IPS DF 6.9 (cell line): ENCODE measurements around the gene BLOC1S6.

Experiments
- DNase-seq: peaks from one replicate; pipeline ENCODE4 v3.0.0-alpha.2; 2013; ENCODE audit warnings: low read depth, low spot score
- H3K27ac ChIP-seq: one replicate; pipeline ENCODE4 v1.5.1; 2013; ENCODE audit warnings: low read length, control low read depth
- H3K27me3 ChIP-seq: 2 replicates; pipeline ENCODE4 v1.6.1; 2013; ENCODE audit warnings: mild to moderate bottlenecking, low read length; ENCODE audit not compliant: control insufficient read depth, insufficient read depth
- H3K36me3 ChIP-seq: 2 replicates; pipeline ENCODE4 v1.6.1; 2013; ENCODE audit warnings: low read length; ENCODE audit not compliant: control insufficient read depth, insufficient read depth
- H3K4me1 ChIP-seq: 2 replicates; pipeline ENCODE4 v1.6.1; 2013; ENCODE audit warnings: low read length; ENCODE audit not compliant: control insufficient read depth, insufficient read depth
- H3K4me3 ChIP-seq: 2 replicates; pipeline ENCODE4 v1.5.1; 2013; ENCODE audit warnings: mild to moderate bottlenecking, low read length
- H3K9me3 ChIP-seq: 2 replicates; pipeline ENCODE4 v1.6.1; 2013; ENCODE audit warnings: low read length, inconsistent platforms; ENCODE audit not compliant: control insufficient read depth, insufficient read depth
- WGBS: extraction: QIAGEN DNeasy Blood & Tissue Kit; methylation state at CpG from one replicate; pipeline ENCODE4 v1.1.7; 2013; ENCODE audit warnings: mixed read lengths, missing lambda C conversion rate; ENCODE audit not compliant: insufficient read length, insufficient coverage; 5-methylcytosine and 5-hydroxymethylcytosine counted together

BLOC1S6 gene

GRCh38 chr15:45551676-45552075 is 35.5 kb upstream of the BLOC1S6 start:
- no peak overlapping the region for H3K27ac ChIP-seq
- WGBS, result no CpG with 5 or more reads among the region's 3 CpGs

GRCh38 chr15:45555934-45556608 is 31.1 kb upstream of the BLOC1S6 start:
- H3K27me3 ChIP-seq, result no peaks in the 10 kb centered on the region; the same call in 1 of the 2 replicates
- H3K27ac ChIP-seq, result no peak overlapping the region
- no peak for DNase-seq
- H3K9me3 ChIP-seq, result no peaks in the 10 kb centered on the region
- no peaks in the 10 kb centered on the region for H3K4me1 ChIP-seq
- H3K36me3 ChIP-seq, result no peaks in the 10 kb centered on the region
- no peak overlapping the region for H3K4me3 ChIP-seq
- WGBS, result no CpG with 5 or more reads among the region's 3 CpGs

More at GRCh38 chr15:45551676-45552075, 35.5 kb upstream of the BLOC1S6 start:
- H3K9me3 ChIP-seq, result no peaks in the 10 kb centered on the region
- H3K4me1 ChIP-seq, result peaks cover 1% of the 10 kb centered on the region; the same call in 1 of the 2 replicates
- no peak overlapping the region for H3K4me3 ChIP-seq
- DNase-seq, result no peak
- no peaks in the 10 kb centered on the region for H3K36me3 ChIP-seq
- no peaks in the 10 kb centered on the region; the same call in 1 of the 2 replicates for H3K27me3 ChIP-seq

- no CpG with 5 or more reads among the region's 3 CpGs for WGBS
- no peak overlapping the region for H3K27ac ChIP-seq
- no peak for DNase-seq
- H3K4me1 ChIP-seq, result 0 out of 2 replicates have a peak, but pooled peaks cover 2% of the 10 kb centered on the region
- H3K4me3 ChIP-seq, result no peak overlapping the region
- H3K9me3 ChIP-seq, result no peaks in the 10 kb centered on the region
- no peaks in the 10 kb centered on the region for H3K36me3 ChIP-seq
- H3K27me3 ChIP-seq, result no peaks in the 10 kb centered on the region
Measured at GRCh38 chr15:45572617-45573016, 14.6 kb upstream of the BLOC1S6 start.

GRCh38 chr15:45573961-45574629 is 13.1 kb upstream of the BLOC1S6 start:
- WGBS, result no CpG with 5 or more reads among the region's 7 CpGs
- 0 out of 2 replicates have a peak, but pooled peaks cover 2% of the 10 kb centered on the region for H3K4me1 ChIP-seq
- no peaks in the 10 kb centered on the region for H3K27me3 ChIP-seq
- DNase-seq, result peak; percentile 79
- H3K9me3 ChIP-seq, result no peaks in the 10 kb centered on the region
- no peak overlapping the region for H3K4me3 ChIP-seq
- H3K36me3 ChIP-seq, result no peaks in the 10 kb centered on the region
- H3K27ac ChIP-seq, result no peak overlapping the region

GRCh38 chr15:45581919-45582318 is 5.3 kb upstream of the BLOC1S6 start:
- no peaks in the 10 kb centered on the region for H3K36me3 ChIP-seq
- no peak overlapping the region for H3K4me3 ChIP-seq
- DNase-seq, result no peak
- H3K27me3 ChIP-seq, result no peaks in the 10 kb centered on the region
- H3K27ac ChIP-seq, result no peak overlapping the region
- no CpG with 5 or more reads among the region's 2 CpGs for WGBS
- H3K4me1 ChIP-seq, result no peaks in the 10 kb centered on the region
- no peaks in the 10 kb centered on the region for H3K9me3 ChIP-seq

GRCh38 chr15:45583731-45584639 is 3.2 kb upstream of the BLOC1S6 start:
- no peak overlapping the region for H3K4me3 ChIP-seq
- no peaks in the 10 kb centered on the region for H3K27me3 ChIP-seq
- H3K36me3 ChIP-seq, result no peaks in the 10 kb centered on the region
- no peaks in the 10 kb centered on the region for H3K4me1 ChIP-seq
- no peak overlapping the region for H3K27ac ChIP-seq
- WGBS, result no CpG with 5 or more reads among the region's 11 CpGs
- DNase-seq, result no peak
- no peaks in the 10 kb centered on the region for H3K9me3 ChIP-seq

- H3K36me3 ChIP-seq, result no peaks in the 10 kb centered on the region
- H3K27me3 ChIP-seq, result no peaks in the 10 kb centered on the region
- no peak for DNase-seq
- no peak overlapping the region for H3K4me3 ChIP-seq
- no peaks in the 10 kb centered on the region for H3K9me3 ChIP-seq
- no CpG with 5 or more reads among the region's 7 CpGs for WGBS
- H3K27ac ChIP-seq, result no peak overlapping the region
- H3K4me1 ChIP-seq, result no peaks in the 10 kb centered on the region
Measured at GRCh38 chr15:45585069-45585791, 1.9 kb upstream of the BLOC1S6 start.

GRCh38 chr15:45586125-45586524 is 1.1 kb upstream of the BLOC1S6 start:
- H3K27ac ChIP-seq, result no peak overlapping the region
- H3K36me3 ChIP-seq, result no peaks in the 10 kb centered on the region
- no peaks in the 10 kb centered on the region for H3K4me1 ChIP-seq
- no CpG with 5 or more reads among the region's 3 CpGs for WGBS
- H3K27me3 ChIP-seq, result no peaks in the 10 kb centered on the region
- peak overlapping the region; percentile 79; the same call in 1 of the 2 replicates for H3K4me3 ChIP-seq
- H3K9me3 ChIP-seq, result no peaks in the 10 kb centered on the region
- no peak for DNase-seq

GRCh38 chr15:45586601-45587094 is 531 bp upstream of the BLOC1S6 start:
- H3K27ac ChIP-seq, result no peak overlapping the region
- H3K4me3 ChIP-seq, result peak overlapping the region; percentile 79; the same call in 1 of the 2 replicates
- no peaks in the 10 kb centered on the region for H3K27me3 ChIP-seq
- no peaks in the 10 kb centered on the region for H3K9me3 ChIP-seq
- no peaks in the 10 kb centered on the region for H3K4me1 ChIP-seq
- H3K36me3 ChIP-seq, result no peaks in the 10 kb centered on the region
- no CpG with 5 or more reads among the region's 14 CpGs for WGBS
- no peak for DNase-seq

GRCh38 chr15:45587863-45588170 is 638 bp downstream of the BLOC1S6 start:
- Histone ChIP-seq H3K27ac (no peak overlapping the region), H3K4me3 (peak overlapping the region; percentile 79; the same call in 1 of the 2 replicates), H3K4me1 (no peaks in the 10 kb centered on the region), H3K9me3 (no peaks in the 10 kb centered on the region), H3K36me3 (no peaks in the 10 kb centered on the region), H3K27me3 (no peaks in the 10 kb centered on the region)
- no CpG with 5 or more reads among the region's 4 CpGs for WGBS
- DNase-seq, result no peak
